SK-N-SH treated with all-trans-retinoic acid at 6 μM for 48 hours (cell line): Measurements from ENCODE around the gene BNC2.
A peak's percentile ranks its signal among the peaks of the same experiment; 100 is the strongest.

ENCODE experiments used
- ATAC-seq: fragments of 200-7000 bp; cut with Tn5 transposase; 3 replicates; pipeline ENCODE4 v1.9.1; 2020; ENCODE audit warnings: mild to moderate bottlenecking, moderate library complexity
- ARNTL ChIP-seq: fragments of 450-650 bp; formaldehyde crosslinking; IDR thresholded peaks from 2 replicates; pipeline ENCODE4 v1.5.0; 2020; ENCODE audit warnings: low read depth, mild to moderate bottlenecking, moderate library complexity, borderline replicate concordance
- CSDC2 ChIP-seq: fragments of 250-450 bp; sonication (Bioruptor Pico); IDR thresholded peaks from 2 replicates; pipeline ENCODE4 v1.5.0; 2020; ENCODE audit warnings: mild to moderate bottlenecking, moderate library complexity
- ISL1 ChIP-seq: fragments of 250-450 bp; sonication (Bioruptor Pico); IDR thresholded peaks from 2 replicates; pipeline ENCODE4 v2.1.2; 2022; ENCODE audit warnings: mild to moderate bottlenecking, moderate library complexity
- OSR1 ChIP-seq: fragments of 250-450 bp; sonication (Bioruptor Pico); IDR thresholded peaks from 2 replicates; pipeline ENCODE4 v1.8.0; 2022; ENCODE audit warnings: moderate library complexity, mild to moderate bottlenecking, inconsistent platforms
- PPARA ChIP-seq: fragments of 250-450 bp; sonication (Bioruptor Pico); IDR thresholded peaks from 2 replicates; pipeline ENCODE4 v1.5.0; 2020; ENCODE audit warnings: mild to moderate bottlenecking, borderline replicate concordance
- SNAI2 ChIP-seq: fragments of 250-450 bp; sonication (Bioruptor Pico); IDR thresholded peaks from 2 replicates; pipeline ENCODE4 v1.5.0; 2020; ENCODE audit warnings: mild to moderate bottlenecking, moderate library complexity
- TCF4 ChIP-seq: fragments of 250-450 bp; sonication (Bioruptor Pico); IDR thresholded peaks from 2 replicates; pipeline ENCODE4 v1.8.0; 2021; ENCODE audit warnings: mild to moderate bottlenecking, moderate library complexity, borderline replicate concordance
- TOX ChIP-seq: fragments of 250-450 bp; sonication (Bioruptor Pico); IDR thresholded peaks from 2 replicates; pipeline ENCODE4 v1.8.0; 2021; ENCODE audit warnings: mild to moderate bottlenecking, moderate library complexity, borderline replicate concordance
- ZFP3 ChIP-seq: fragments of 250-450 bp; sonication (Bioruptor Pico); IDR thresholded peaks from 2 replicates; pipeline ENCODE4 v1.5.0; 2020; ENCODE audit warnings: mild to moderate bottlenecking, moderate library complexity
- ZFP30 ChIP-seq: fragments of 450-650 bp; formaldehyde crosslinking; IDR thresholded peaks from 2 replicates; pipeline ENCODE4 v1.5.0; 2022; ENCODE audit warnings: mild to moderate bottlenecking, moderate library complexity
- ZNF565 ChIP-seq: fragments of 450-650 bp; formaldehyde crosslinking; conservative IDR thresholded peaks from 2 replicates; pipeline ENCODE4 v1.5.0; 2020; ENCODE audit warnings: low read depth, mild to moderate bottlenecking, moderate library complexity
- ZNF70 ChIP-seq: fragments of 450-650 bp; formaldehyde crosslinking; IDR thresholded peaks from 2 replicates; pipeline ENCODE4 v1.5.0; 2020; ENCODE audit warnings: mild to moderate bottlenecking, moderate library complexity
- ZNF8 ChIP-seq: fragments of 450-650 bp; formaldehyde crosslinking; IDR thresholded peaks from 2 replicates; pipeline ENCODE4 v1.5.0; 2020; ENCODE audit warnings: mild to moderate bottlenecking, moderate library complexity
- TF ChIP-seq, protein P1 (sequence below): fragments of 250-450 bp; sonication (Bioruptor Pico); IDR thresholded peaks from 2 replicates; pipeline ENCODE4 v1.5.1; 2021; ENCODE audit warnings: mild to moderate bottlenecking, moderate library complexity
- TF ChIP-seq, protein P2 (sequence below): fragments of 250-450 bp; sonication (Bioruptor Pico); IDR thresholded peaks from 2 replicates; pipeline ENCODE4 v1.5.1; 2020; ENCODE audit warnings: low read depth, mild to moderate bottlenecking, moderate library complexity
- TF ChIP-seq, protein P3 (sequence below): fragments of 250-450 bp; sonication (Bioruptor Pico); IDR thresholded peaks from 2 replicates; pipeline ENCODE4 v1.8.0; 2020; ENCODE audit warnings: mild to moderate bottlenecking, moderate library complexity, borderline replicate concordance
- TF ChIP-seq, protein P4 (sequence below): fragments of 250-450 bp; sonication (Bioruptor Pico); IDR thresholded peaks from 2 replicates; pipeline ENCODE4 v1.5.0; 2020; ENCODE audit warnings: mild to moderate bottlenecking, moderate library complexity

Gene BNC2

DNA sequence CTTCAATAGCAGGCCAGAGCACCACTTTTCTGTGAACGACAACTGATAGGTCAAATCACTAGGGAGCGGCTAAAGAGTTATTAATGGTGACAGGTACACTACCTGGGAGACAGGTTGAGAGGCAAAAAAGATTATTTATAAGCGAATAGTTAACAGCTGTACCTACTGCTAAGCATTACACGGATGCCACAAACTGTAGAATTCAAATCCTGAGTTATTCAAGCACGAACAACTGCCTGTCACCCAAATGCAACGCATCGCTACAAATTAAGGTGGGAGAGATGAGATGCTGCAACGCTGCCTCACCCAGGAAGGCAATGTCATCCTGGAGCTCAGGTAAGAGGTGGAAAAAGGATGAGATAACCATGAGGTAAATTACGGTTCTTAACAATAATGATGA, 342.9 kb downstream of the BNC2 start:
- ATAC-seq = no peak
- TF ChIP-seq ZNF8 (no peak), ZNF565 (no peak)

DNA sequence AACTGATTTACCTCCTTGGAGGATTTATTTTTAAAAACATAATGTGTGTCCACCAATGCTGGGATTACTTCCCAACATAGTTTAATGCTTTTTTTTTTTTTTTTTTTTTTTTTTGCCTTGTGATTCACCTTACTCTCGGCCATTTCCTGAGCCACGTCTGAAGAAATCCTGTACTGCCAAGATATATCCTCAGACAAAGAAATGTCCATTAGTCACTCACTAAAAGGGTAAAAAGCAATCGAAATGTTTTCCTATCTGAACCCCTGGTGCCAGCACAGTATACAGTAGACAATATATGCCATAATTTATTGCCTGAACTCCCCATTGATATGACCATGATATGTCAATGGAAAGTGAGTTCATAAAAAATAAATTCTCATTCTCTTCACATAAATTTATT, 344.1 kb downstream of the BNC2 start:
- TF ChIP-seq ZNF70 (CRISPR knock-in tag) = no peak
- no peak for TF ChIP-seq ZFP30
- no peak for TF ChIP-seq OSR1 (CRISPR knock-in tag)
- no peak for TF ChIP-seq CSDC2 (CRISPR knock-in tag)
- TF ChIP-seq ZFP3 (CRISPR knock-in tag) = no peak
- no peak for TF ChIP-seq SNAI2
- TF ChIP-seq, protein P1, sequence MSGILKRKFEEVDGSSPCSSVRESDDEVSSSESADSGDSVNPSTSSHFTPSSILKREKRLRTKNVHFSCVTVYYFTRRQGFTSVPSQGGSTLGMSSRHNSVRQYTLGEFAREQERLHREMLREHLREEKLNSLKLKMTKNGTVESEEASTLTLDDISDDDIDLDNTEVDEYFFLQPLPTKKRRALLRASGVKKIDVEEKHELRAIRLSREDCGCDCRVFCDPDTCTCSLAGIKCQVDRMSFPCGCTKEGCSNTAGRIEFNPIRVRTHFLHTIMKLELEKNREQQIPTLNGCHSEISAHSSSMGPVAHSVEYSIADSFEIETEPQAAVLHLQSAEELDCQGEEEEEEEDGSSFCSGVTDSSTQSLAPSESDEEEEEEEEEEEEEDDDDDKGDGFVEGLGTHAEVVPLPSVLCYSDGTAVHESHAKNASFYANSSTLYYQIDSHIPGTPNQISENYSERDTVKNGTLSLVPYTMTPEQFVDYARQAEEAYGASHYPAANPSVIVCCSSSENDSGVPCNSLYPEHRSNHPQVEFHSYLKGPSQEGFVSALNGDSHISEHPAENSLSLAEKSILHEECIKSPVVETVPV (CRISPR knock-in tag) = no peak
- ATAC-seq = peak; percentile 5; the same call in 1 of the 3 replicates

DNA sequence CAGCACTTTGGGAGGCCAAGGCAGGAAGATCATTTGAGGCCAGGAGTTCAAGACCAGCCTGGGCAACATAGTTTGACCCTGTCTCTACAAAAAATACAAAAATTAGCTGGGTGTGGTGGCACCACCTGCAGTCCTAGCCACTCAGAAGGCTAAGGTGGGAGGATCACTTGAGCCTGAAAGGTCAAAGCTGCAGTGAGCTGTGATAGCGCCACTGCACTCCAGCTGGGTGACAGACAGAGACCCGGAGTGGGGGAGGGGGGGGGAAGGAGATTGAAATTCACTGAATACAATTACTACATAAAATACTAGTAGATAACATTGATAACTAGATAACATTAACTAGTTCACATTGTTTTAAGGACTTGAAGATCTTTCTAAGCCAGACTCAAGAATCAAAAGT, 345.6 kb downstream of the BNC2 start:
- TF ChIP-seq ARNTL (CRISPR knock-in tag) = no peak
- TF ChIP-seq TOX (CRISPR knock-in tag) = no peak
- no peak for TF ChIP-seq TCF4 (CRISPR knock-in tag)
- TF ChIP-seq, protein P1 (CRISPR knock-in tag) = no peak
- no peak for TF ChIP-seq ZNF8
- TF ChIP-seq OSR1 (CRISPR knock-in tag) = no peak
- no peak for ATAC-seq

DNA sequence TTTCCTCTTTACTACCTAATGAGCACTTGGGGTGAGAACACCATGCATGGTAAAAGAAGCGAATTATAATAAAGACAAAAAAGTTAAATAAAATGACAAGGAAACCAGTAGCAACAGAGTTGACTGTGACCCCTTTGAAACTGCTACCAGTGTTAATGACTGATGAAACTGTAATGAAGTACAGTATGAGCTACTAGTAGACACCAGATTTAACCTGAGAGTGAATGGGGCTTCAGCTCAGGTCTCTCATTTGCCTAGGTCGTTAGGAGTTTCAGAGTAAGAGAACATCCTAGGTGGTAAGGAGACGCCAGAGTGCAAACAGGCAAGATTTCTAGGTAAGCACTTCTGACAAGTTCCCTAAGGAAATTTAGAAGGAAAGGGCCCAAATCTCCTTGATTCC, 346.4 kb downstream of the BNC2 start:
- TF ChIP-seq TCF4 (CRISPR knock-in tag) = no peak
- TF ChIP-seq PPARA (CRISPR knock-in tag) = no peak
- no peak for TF ChIP-seq ZNF565
- no peak for TF ChIP-seq CSDC2 (CRISPR knock-in tag)
- TF ChIP-seq, protein P2, sequence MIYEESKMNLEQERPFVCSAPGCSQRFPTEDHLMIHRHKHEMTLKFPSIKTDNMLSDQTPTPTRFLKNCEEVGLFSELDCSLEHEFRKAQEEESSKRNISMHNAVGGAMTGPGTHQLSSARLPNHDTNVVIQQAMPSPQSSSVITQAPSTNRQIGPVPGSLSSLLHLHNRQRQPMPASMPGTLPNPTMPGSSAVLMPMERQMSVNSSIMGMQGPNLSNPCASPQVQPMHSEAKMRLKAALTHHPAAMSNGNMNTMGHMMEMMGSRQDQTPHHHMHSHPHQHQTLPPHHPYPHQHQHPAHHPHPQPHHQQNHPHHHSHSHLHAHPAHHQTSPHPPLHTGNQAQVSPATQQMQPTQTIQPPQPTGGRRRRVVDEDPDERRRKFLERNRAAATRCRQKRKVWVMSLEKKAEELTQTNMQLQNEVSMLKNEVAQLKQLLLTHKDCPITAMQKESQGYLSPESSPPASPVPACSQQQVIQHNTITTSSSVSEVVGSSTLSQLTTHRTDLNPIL = no peak
- TF ChIP-seq ZFP30 = no peak
- TF ChIP-seq ARNTL (CRISPR knock-in tag) = no peak
- TF ChIP-seq ZNF8 = no peak
- TF ChIP-seq, protein P1 (CRISPR knock-in tag) = no peak
- no peak for ATAC-seq

DNA sequence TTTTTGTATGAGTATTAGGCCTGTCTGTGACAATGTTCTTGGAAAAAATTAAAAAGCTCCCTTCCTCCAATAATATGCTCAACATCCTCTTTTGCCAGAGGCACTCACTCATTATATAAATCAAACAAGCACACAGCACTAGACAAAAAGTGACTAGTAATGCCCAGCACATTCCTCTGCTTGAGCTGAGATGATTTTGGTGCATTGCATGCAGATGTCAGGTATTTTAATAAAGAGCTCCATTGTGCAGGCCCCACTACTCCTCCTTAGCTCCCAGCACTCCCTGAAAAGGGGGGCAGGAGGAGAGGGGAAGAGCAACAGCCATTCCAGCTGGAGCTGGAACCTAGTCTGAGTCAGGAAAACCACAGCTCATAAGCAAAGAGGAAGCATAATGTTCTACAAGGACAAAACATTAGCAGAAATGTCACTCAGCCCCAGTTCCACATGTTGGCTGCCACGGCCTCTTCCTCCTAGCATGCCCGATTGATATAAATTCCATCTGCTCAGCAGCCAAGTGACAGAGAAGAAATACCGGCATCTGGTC, 348.5 kb downstream of the BNC2 start:
- TF ChIP-seq ZNF565 = no peak
- TF ChIP-seq SNAI2 = no peak
- TF ChIP-seq, protein P3, sequence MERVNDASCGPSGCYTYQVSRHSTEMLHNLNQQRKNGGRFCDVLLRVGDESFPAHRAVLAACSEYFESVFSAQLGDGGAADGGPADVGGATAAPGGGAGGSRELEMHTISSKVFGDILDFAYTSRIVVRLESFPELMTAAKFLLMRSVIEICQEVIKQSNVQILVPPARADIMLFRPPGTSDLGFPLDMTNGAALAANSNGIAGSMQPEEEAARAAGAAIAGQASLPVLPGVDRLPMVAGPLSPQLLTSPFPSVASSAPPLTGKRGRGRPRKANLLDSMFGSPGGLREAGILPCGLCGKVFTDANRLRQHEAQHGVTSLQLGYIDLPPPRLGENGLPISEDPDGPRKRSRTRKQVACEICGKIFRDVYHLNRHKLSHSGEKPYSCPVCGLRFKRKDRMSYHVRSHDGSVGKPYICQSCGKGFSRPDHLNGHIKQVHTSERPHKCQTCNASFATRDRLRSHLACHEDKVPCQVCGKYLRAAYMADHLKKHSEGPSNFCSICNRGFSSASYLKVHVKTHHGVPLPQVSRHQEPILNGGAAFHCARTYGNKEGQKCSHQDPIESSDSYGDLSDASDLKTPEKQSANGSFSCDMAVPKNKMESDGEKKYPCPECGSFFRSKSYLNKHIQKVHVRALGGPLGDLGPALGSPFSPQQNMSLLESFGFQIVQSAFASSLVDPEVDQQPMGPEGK (CRISPR knock-in tag) = peak; percentile 30; the same call in 1 of the 2 replicates
- peak; percentile 80 for TF ChIP-seq ISL1 (CRISPR knock-in tag)
- ATAC-seq = peak; percentile 95

DNA sequence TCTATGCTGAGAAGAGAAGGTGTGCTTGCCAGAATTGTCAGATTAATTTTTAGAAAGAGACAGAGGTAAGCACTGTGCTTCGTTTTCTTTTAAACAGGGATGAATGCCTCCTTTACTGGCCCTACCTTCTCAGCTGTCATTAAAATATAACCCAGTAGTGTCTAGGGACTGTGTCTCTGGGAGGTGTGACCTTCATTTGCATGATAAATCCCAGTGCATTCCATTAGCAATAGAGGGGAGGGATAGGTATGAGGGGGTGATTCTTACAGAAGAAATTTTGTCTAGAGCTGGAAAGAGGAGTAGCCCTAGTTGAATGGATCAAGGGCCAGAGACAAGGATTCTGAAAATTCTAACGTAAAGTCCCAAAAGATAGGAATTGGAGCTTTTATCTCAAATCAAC, 351.5 kb downstream of the BNC2 start:
- no peak for ATAC-seq
- TF ChIP-seq, protein P2 = no peak
- TF ChIP-seq, protein P4, sequence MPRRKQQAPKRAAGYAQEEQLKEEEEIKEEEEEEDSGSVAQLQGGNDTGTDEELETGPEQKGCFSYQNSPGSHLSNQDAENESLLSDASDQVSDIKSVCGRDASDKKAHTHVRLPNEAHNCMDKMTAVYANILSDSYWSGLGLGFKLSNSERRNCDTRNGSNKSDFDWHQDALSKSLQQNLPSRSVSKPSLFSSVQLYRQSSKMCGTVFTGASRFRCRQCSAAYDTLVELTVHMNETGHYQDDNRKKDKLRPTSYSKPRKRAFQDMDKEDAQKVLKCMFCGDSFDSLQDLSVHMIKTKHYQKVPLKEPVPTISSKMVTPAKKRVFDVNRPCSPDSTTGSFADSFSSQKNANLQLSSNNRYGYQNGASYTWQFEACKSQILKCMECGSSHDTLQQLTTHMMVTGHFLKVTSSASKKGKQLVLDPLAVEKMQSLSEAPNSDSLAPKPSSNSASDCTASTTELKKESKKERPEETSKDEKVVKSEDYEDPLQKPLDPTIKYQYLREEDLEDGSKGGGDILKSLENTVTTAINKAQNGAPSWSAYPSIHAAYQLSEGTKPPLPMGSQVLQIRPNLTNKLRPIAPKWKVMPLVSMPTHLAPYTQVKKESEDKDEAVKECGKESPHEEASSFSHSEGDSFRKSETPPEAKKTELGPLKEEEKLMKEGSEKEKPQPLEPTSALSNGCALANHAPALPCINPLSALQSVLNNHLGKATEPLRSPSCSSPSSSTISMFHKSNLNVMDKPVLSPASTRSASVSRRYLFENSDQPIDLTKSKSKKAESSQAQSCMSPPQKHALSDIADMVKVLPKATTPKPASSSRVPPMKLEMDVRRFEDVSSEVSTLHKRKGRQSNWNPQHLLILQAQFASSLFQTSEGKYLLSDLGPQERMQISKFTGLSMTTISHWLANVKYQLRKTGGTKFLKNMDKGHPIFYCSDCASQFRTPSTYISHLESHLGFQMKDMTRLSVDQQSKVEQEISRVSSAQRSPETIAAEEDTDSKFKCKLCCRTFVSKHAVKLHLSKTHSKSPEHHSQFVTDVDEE (CRISPR knock-in tag) = no peak
- TF ChIP-seq ZFP3 (CRISPR knock-in tag) (no peak), ZNF8 (no peak), ZNF70 (CRISPR knock-in tag) (no peak), OSR1 (CRISPR knock-in tag) (no peak), TOX (CRISPR knock-in tag) (no peak)
- TF ChIP-seq, protein P1 (CRISPR knock-in tag) = no peak
